Urinary bladder (tissue), 4 donors: Measurements from ENCODE around the gene PSD4. TPM values are rescaled to one million over a fixed set of nuclear protein-coding genes. Genes with fewer than 3 reads are reported as not detected.

Experiments used
- DNase-seq: peaks from one replicate; pipeline ENCODE4 v3.0.0-alpha.2; 2015; ENCODE audit errors: extremely low spot score
- H3K27ac ChIP-seq: one replicate; pipeline ENCODE4 v1.5.1; 2013; ENCODE audit warnings: low read depth, mild to moderate bottlenecking, moderate library complexity
- H3K36me3 ChIP-seq: one replicate; pipeline ENCODE4 v1.6.1; 2013; ENCODE audit warnings: mild to moderate bottlenecking, moderate library complexity; ENCODE audit not compliant: insufficient read depth
- H3K4me1 ChIP-seq: one replicate; pipeline ENCODE4 v1.6.1; 2013; ENCODE audit warnings: mild to moderate bottlenecking, moderate library complexity; ENCODE audit not compliant: insufficient read depth
- H3K4me3 ChIP-seq: one replicate; pipeline ENCODE4 v1.5.1; 2013; ENCODE audit warnings: low read depth, low read length
- WGBS: extraction: QIAGEN DNeasy Blood & Tissue Kit; methylation state at CpG from one replicate; pipeline ENCODE4 v1.1.7; 2013; 5-methylcytosine and 5-hydroxymethylcytosine counted together
- polyA plus RNA-seq: library from polyadenylated mRNA; stranded (reverse); fragments of 200-250 nt; gene quantifications from one replicate; pipeline ENCODE4 v1.2.3, GENCODE V29; 2013
- total RNA-seq: library from RNA; depleted of rRNA; stranded (reverse); fragments of >200 nt; gene quantifications from one replicate; pipeline ENCODE4 v1.2.3, GENCODE V29; 2014
- donor health status: healthy with polysubstance abuse.
- donor health status: healthy.

Gene PSD4
- total and polyA plus RNA-seq, 2 donors: 6.3 to 9.7 TPM

DNA sequence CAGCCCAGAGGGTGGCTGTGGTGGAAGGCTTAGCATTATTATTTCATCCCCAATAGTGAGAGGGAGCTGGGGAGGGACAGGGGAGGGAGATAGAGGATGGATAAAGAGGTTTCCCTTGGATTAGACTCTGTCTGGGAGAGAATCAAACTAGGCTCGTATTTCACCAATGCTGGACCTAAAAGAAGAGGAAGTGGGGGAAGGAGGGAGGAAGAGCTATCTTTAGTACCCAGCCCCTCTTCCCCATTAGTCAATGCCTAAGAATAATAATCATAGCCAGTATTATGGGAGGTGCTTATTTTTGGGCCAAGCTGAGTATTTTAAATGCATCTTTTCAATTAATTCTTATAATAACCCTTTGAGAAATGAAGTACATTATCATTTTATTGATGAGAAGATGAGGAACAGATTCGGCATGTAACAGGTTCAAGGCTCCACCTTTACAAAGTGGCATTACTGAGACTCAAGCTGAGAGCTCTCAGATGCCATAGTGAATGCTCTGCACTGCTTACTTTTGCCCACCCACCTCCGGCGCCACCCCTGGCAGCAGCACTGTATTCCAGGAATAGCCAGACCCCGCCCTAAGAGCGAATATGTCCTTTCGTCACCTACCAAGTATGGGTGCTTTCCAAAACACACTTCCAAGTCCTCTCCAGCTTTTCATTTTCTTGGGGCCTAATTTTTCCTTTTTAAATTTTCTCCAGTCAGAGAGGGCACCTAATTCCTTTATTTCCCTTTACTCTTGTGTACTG lies 83.9 kb downstream of the PSD4 start:
- 67% methylated on average over 7 of the region's 7 CpGs for WGBS
- no peak overlapping the region for H3K4me3 ChIP-seq
- H3K4me1 ChIP-seq: no peaks in the 10 kb centered on the region
- no peak for DNase-seq
- H3K27ac ChIP-seq: no peak overlapping the region
- no peaks in the 10 kb centered on the region for H3K36me3 ChIP-seq

DNA sequence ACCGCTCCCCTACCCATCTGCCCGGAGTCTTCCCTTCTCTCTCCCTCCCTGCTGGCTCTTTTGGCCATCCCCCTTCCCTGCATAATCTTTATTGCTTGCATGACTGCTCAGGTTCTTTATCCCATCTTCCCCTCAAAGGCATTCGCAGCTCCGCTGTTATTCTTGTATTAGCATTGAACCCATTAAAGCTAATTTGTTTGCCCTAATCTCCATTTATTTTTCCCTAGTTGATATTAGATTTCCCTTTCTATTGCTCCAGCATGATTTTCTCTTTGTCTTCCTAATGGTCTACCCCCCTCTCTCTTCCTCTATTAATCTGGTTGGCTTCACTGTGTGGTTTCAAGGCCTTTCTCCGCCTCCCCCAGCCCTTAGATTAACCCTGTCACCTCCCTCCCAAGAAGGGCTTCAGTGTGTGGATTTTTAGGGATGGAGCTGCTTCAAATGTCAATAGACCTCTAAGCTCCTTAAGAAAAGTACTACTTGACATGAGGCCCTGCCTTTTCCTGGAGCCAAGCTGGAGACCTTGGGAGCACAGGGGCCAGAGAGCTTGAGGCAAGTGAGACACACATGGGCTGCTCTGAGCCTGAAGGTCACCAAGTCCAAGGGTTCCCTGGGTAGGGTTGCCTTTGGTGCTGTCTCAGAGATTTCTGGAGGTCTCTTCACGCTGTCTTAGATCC lies 84.8 kb downstream of the PSD4 start:
- Histone ChIP-seq H3K27ac (no peak overlapping the region), H3K4me1 (no peaks in the 10 kb centered on the region), H3K4me3 (no peak overlapping the region), H3K36me3 (no peaks in the 10 kb centered on the region)
- no peak for DNase-seq
- WGBS: 76% methylated on average over 6 of the region's 6 CpGs

Other genes with a start within 250 kb of the PSD4 start
- gene IL36G, start 196.0 kb upstream of the PSD4 start, total RNA-seq: not detected
- gene IL36G, start 196.0 kb upstream of the PSD4 start, polyA plus RNA-seq: not detected
- gene IL36A, start 168.5 kb upstream of the PSD4 start, total RNA-seq: not detected
- gene IL36A, start 168.5 kb upstream of the PSD4 start, polyA plus RNA-seq: not detected
- gene IL36B, start 121.1 kb upstream of the PSD4 start, total RNA-seq: not detected
- gene IL36B, start 121.1 kb upstream of the PSD4 start, polyA plus RNA-seq: not detected
- gene IL36RN, start 114.8 kb upstream of the PSD4 start, total RNA-seq: 0.26 TPM
- gene IL36RN, start 114.8 kb upstream of the PSD4 start, polyA plus RNA-seq: not detected
- gene IL1F10, start 106.0 kb upstream of the PSD4 start, total RNA-seq: not detected
- gene IL1F10, start 106.0 kb upstream of the PSD4 start, polyA plus RNA-seq: not detected
- gene IL1RN, start 46.4 kb upstream of the PSD4 start, total RNA-seq: 6.7 TPM
- gene IL1RN, start 46.4 kb upstream of the PSD4 start, polyA plus RNA-seq: 4.9 TPM
- gene PAX8, start 105.0 kb downstream of the PSD4 start, total RNA-seq: 0.26 TPM
- gene PAX8, start 105.0 kb downstream of the PSD4 start, polyA plus RNA-seq: 0.19 TPM